Ovary (tissue), 3 donors: Measurements from ENCODE around the gene COL5A1.

Source experiments
- CTCF ChIP-seq, 3 donors: fragments of 450-650 bp in 2 of 3; fragments of 200-600 bp in 1 of 3; IDR thresholded peaks; one replicate each; pipeline versions ENCODE4 v1.5.1 to v1.8.0; 2016 to 2022; ENCODE audit warnings: antibody characterized with exemption in 3 of 3, mild to moderate bottlenecking in 1 of 3
- EP300 ChIP-seq: sonication (generic); formaldehyde crosslinking; IDR thresholded peaks from one replicate; pipeline ENCODE4 v1.6.1; 2017; ENCODE audit warnings: antibody characterized with exemption
- POLR2A ChIP-seq: fragments of 450-650 bp; IDR thresholded peaks from one replicate; pipeline ENCODE4 v1.6.1; 2017; ENCODE audit warnings: antibody characterized with exemption, mild to moderate bottlenecking, moderate library complexity
- donor health status: DM: no; HTN: no; CAD: no.

GRCh38 chr9:134886413-134886913, 244.9 kb downstream of the COL5A1 start:
- TF ChIP-seq CTCF (IDR thresholded peaks at IDR 0.05) = no peak
- TF ChIP-seq POLR2A = no peak
- TF ChIP-seq EP300 = no peak
